ENCODE measurements around the gene CCDC57.

The CCDC57 gene

GRCh38 chr17:82055965-82056728, 156.5 kb downstream of the CCDC57 start:
- no peak overlapping the region for H3K4me3 ChIP-seq (ENCODE audit: low read depth, low read length)
- no peak for TF ChIP-seq CTCF (IDR thresholded peaks at IDR 0.05; ENCODE audit: borderline replicate concordance, insufficient read depth, low read depth, low read length)

DNA sequence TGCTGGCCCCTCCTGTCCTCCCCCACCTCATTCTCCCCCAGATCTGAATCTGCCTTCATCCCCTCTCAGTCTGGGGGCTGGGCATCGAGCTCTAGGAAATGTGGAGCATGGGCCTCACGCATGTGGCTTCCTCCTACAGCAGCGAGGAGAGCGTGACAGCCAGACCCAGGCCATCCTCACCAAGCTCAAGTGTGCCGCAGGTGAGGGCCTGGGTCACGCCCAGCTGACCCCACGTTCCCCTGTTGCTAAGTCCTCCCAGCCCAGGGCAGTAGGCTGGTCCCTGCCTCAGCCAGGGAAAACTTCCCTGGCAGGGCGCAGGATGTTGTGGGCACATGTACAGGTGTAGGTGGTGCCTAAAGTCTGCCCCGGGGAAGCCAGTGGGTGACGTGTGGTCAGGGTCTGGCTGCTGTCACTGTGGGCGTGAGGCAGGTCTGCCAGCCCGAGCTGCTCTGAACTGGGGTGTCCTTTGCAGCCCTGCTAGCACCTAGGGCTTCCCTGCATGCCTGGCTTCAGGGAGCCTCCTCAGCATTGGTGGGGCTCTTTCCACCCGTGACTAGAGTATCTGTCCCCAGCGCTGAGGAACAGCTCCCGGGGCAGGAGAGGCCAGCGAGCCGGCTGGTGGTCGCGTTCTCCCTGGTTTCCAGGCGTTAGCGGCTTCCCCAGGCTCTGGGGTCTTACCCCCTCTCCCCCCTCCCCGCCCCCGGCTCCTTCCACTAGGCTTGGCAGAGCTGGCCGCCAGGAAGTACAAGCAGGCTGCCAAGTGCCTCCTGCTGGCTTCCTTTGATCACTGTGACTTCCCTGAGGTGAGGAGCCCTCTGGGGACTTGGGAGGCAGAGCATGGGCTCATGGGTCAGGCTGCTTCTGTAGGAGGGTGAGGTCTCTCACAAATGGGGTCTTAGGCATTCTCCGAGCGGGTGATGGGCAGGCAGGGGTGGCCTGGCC, 157.3 kb downstream of the CCDC57 start:
- no peak for TF ChIP-seq CTCF (IDR thresholded peaks at IDR 0.05; ENCODE audit: borderline replicate concordance, insufficient read depth, low read depth, low read length)
- H3K4me3 ChIP-seq (ENCODE audit: low read depth, low read length), result no peak overlapping the region

DNA sequence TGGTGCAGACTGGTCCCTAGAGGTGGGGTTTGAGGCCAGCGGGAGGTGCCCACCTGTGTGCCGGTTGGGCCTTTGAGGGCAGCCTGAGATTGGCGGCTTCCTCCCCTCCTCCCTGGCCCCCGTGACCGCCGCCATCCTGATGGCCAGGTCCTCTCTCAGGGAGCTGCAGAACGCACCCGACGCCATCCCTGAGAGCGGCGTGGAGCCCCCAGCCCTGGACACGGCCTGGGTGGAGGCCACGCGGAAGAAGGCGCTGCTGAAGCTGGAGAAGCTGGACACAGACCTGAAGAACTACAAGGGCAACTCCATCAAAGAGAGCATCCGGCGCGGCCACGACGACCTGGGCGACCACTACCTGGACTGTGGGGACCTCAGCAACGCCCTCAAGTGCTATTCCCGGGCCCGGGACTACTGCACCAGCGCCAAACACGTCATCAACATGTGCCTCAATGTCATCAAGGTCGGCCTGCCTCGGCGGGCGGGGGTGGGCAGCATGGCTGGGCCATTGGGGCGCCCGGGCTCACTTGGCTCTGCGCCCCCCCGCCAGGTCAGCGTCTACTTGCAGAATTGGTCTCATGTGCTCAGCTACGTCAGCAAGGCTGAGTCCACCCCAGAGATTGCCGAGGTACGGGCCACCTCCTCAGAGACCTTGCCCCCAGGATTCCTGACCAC, 158.2 kb downstream of the CCDC57 start:
- TF ChIP-seq CTCF (IDR thresholded peaks at IDR 0.05; ENCODE audit: borderline replicate concordance, insufficient read depth, low read depth, low read length), result no peak

GRCh38 chr17:82053556-82054263, 158.9 kb downstream of the CCDC57 start:
- no peak overlapping the region for H3K4me3 ChIP-seq (ENCODE audit: low read depth, low read length)
- no peak for TF ChIP-seq CTCF (IDR thresholded peaks at IDR 0.05; ENCODE audit: borderline replicate concordance, insufficient read depth, low read depth, low read length)

More for the DNA sequence above, 158.2 kb downstream of the CCDC57 start:
- H3K4me3 ChIP-seq (ENCODE audit: low read depth, low read length), result no peak overlapping the region

DNA sequence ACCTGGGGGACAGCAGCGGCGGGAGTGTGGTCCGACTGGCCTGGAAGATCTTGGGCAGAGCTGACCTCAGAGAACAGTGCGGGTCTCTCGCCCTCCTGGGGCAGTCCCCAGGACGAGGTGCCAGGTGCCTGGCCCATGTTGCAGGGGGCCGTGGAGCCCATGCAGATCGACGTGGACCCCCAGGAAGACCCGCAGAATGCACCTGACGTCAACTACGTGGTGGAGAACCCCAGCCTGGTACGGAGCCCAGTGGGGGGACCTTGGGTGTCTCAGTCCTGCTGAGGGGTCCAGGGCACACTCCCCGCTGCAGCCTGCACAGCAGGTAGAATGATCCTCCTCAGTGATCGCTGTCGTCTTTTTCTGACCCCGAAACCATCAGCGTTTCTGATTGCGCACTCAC, 159.5 kb downstream of the CCDC57 start:
- TF ChIP-seq CTCF (IDR thresholded peaks at IDR 0.05; ENCODE audit: borderline replicate concordance, insufficient read depth, low read depth, low read length), result no peak
- H3K4me3 ChIP-seq (ENCODE audit: low read depth, low read length), result no peak overlapping the region

DNA sequence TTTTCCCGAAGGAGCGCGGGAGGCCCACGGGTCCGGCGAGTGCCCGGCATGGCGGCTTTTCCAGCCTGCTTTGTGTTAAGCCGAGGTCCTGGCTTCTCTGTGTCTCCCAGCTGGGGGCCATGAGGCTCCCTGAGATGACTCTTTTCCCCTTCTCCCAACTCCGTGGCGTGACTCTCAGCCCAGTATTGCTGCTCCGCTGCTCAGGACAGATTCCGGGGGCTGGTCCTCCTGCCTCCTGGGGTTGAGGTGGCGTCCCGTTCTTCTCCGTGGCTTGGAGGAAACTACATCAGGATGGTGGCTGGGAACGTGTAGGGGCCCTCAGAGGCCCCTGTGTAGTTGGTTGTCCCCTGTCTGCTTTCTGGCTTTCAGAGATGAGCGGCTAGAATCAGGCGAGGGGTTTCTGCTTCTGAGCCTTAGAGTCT, 160.0 kb downstream of the CCDC57 start:
- TF ChIP-seq CTCF (IDR thresholded peaks at IDR 0.05; ENCODE audit: borderline replicate concordance, insufficient read depth, low read depth, low read length), result no peak
- peak overlapping the region; percentile 85 for H3K4me3 ChIP-seq (ENCODE audit: low read depth, low read length)

Data from GM12875 (cell line).